IPS-15b (cell line): ENCODE data around the gene HSPA6.

Experiments
- H3K27me3 ChIP-seq: one replicate; pipeline ENCODE4 v1.6.1; 2013; ENCODE audit warnings: low read length; ENCODE audit not compliant: control insufficient read depth, insufficient read depth
- H3K36me3 ChIP-seq: one replicate; pipeline ENCODE4 v1.6.1; 2013; ENCODE audit warnings: low read length; ENCODE audit not compliant: control insufficient read depth, insufficient read depth
- H3K4me1 ChIP-seq: one replicate; pipeline ENCODE4 v1.6.1; 2013; ENCODE audit warnings: mild to moderate bottlenecking, low read length; ENCODE audit not compliant: control insufficient read depth, insufficient read depth
- H3K4me3 ChIP-seq: one replicate; pipeline ENCODE4 v1.5.1; 2013; ENCODE audit warnings: low read depth, low read length
- H3K9ac ChIP-seq: one replicate; pipeline ENCODE4 v1.6.1; 2013; ENCODE audit warnings: low read depth, mild to moderate bottlenecking, low read length
- H3K9me3 ChIP-seq: one replicate; pipeline ENCODE4 v1.6.1; 2013; ENCODE audit warnings: mild to moderate bottlenecking, low read length; ENCODE audit not compliant: control insufficient read depth, insufficient read depth

The HSPA6 gene

DNA sequence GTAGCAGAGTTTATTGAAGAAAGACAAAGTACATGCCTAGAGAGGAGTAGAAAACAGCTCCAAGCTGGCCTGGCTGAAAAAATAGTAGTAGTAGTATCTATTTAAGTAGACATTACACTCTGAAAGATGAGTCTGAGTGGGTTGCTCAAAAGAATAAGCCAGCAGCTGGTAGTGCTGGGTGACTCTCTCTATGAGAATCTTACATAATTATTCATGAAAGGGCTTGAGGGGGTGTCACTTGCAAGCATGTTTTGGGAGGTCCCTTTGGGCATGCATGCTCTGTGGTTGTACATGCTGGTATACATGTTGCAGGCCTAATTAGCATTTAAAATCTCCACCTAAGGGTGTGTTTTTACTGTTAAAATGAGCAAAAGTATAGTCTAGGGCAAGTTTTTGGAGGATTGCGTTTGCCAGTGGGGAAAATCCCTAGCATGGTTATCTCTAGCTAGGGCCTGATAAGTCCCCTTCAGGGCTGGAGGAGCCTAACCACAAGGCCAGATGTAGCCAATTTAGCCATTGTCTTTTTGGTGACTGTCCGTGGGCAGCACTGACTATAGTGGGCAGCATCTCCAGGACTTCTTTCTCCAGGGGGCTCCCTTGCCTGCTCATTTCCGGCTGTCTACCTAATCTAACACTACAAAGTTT lies 30.1 kb upstream of the HSPA6 start:
- peaks cover 9% of the 10 kb centered on the region for H3K27me3 ChIP-seq
- H3K36me3 ChIP-seq: no peaks in the 10 kb centered on the region
- H3K4me3 ChIP-seq: no peak overlapping the region
- no peaks in the 10 kb centered on the region for H3K9me3 ChIP-seq
- H3K9ac ChIP-seq: no peak overlapping the region
- H3K4me1 ChIP-seq: no peaks in the 10 kb centered on the region

DNA sequence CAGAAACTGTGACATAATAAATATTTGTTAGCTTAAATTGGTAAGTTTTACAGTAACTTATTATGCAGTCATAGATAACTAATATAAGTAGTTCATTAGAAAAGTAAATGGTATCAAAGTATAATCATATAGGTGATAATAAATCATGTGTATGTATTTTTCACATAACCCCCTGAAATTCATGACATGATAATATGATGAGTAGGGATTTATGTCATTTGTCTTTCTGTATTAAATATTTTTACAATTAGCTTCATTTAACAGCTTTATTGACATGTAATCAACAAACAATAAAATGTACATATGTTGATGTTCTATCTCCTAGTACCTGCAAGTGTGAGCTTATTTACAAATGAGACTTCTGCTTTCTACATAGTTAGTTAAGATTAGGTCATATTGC lies 28.9 kb upstream of the HSPA6 start:
- H3K4me3 ChIP-seq: no peak overlapping the region
- H3K9me3 ChIP-seq: no peaks in the 10 kb centered on the region
- H3K36me3 ChIP-seq: no peaks in the 10 kb centered on the region
- H3K4me1 ChIP-seq: no peaks in the 10 kb centered on the region
- peaks cover 8% of the 10 kb centered on the region for H3K27me3 ChIP-seq
- H3K9ac ChIP-seq: no peak overlapping the region

DNA sequence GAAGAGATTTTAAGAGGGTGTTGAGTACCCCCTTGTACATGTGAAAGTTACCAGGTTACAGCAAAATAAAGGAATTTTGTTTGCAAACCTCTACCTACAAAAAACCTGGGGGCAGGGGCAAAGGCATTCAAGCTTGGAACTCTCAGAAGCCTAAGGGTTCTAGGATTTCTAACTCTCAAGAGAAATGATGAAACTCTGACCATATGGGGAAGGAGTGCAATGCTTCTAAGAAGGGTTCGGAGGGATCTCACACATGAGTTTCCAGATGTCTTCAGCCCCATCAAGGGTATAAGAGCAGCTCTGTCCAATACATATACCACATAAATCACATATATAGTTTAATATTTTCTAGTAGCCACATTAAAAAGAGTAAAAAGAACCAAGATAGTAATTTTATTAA lies 26.4 kb upstream of the HSPA6 start:
- no peak overlapping the region for H3K9ac ChIP-seq
- peaks cover 4% of the 10 kb centered on the region for H3K27me3 ChIP-seq
- H3K4me3 ChIP-seq: no peak overlapping the region
- H3K36me3 ChIP-seq: no peaks in the 10 kb centered on the region
- H3K4me1 ChIP-seq: no peaks in the 10 kb centered on the region
- H3K9me3 ChIP-seq: no peaks in the 10 kb centered on the region

DNA sequence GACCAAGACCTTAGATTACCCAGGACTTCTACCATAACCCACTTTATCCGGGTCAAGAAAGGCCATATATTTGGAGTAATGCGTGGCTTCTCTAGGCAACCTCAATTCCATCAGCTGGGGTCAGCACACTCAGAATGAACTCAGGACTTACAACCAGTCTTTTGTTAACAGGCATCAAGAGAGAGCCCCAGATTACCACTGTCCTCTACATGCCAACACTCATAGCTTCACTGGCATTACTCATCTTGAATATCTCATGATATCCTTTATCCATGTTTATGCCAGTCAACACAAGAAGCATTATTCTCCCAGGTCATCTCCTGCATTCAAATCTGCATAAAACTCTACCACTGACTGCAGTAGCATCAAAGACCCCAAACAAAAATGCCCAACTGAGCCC lies 25.7 kb upstream of the HSPA6 start:
- Histone ChIP-seq H3K27me3 (peaks cover 4% of the 10 kb centered on the region), H3K4me3 (no peak overlapping the region), H3K9ac (no peak overlapping the region), H3K4me1 (no peaks in the 10 kb centered on the region), H3K9me3 (no peaks in the 10 kb centered on the region), H3K36me3 (no peaks in the 10 kb centered on the region)

DNA sequence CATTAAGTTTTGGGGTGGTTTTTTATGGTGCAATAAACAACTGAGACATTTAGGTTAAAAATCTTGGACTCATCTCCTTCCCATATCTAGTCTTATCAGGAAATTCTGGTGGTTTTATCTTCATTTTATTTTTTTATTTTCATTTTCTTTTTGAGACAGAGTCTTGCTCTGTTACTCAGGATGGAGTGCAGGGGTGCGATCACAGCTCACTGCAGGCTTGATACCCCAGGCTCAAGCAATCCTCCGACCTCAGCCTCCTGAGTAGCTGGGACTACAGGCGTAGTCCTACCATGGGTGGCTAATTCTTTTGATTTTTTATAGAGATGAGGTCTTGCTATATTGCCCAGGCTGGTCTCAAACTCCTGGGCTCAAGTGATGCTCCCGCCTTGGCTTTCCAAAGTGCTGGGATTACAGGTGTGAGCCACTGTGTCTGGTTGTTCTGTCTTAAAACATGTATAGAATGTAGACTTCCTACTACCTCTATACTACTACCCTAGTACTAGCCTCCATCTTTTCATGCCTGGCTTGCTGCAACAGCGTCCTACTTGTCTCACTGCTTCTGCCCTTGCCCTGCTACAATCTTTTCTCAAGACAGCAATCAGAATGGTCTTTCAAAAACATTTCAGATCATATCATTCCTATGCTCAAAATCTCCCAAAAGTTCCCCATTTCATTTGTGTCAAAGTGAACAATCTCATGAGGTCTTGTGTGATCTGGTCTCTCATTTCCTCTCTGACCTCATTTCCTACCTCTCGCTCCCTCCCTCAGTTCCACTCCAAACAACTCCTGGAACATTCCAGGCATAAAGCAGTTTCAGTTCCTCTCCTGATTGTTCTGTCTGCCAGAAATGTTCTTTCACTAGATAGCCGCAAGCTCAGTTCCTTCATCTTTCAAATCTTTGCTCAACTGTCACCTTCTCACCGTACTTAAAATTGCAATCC lies 25.0 kb upstream of the HSPA6 start:
- no peak overlapping the region for H3K9ac ChIP-seq
- peaks cover 4% of the 10 kb centered on the region for H3K27me3 ChIP-seq
- H3K4me3 ChIP-seq: no peak overlapping the region
- no peaks in the 10 kb centered on the region for H3K4me1 ChIP-seq
- H3K36me3 ChIP-seq: no peaks in the 10 kb centered on the region
- no peaks in the 10 kb centered on the region for H3K9me3 ChIP-seq

DNA sequence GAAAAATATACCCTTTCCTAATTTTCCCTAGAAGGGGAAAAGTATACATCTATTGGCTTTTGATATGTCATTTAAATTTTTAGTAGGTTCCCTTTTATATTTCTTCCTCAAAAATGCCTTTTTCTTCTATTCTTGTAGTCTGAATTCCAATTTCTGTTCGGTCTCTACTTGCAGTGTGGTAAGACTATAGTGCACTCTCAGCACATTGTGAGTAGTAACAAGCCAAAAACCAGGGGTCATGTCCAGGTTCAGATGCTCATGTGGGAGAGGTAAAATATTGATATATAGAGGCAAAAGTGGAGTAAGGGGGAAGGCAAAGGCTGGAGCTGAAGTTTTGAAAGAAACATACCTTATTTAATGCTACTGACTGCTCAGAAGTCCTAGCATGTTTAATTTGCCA lies 23.1 kb upstream of the HSPA6 start:
- Histone ChIP-seq H3K36me3 (no peaks in the 10 kb centered on the region), H3K4me1 (no peaks in the 10 kb centered on the region), H3K9me3 (no peaks in the 10 kb centered on the region), H3K27me3 (peaks cover 4% of the 10 kb centered on the region), H3K4me3 (no peak overlapping the region), H3K9ac (no peak overlapping the region)

DNA sequence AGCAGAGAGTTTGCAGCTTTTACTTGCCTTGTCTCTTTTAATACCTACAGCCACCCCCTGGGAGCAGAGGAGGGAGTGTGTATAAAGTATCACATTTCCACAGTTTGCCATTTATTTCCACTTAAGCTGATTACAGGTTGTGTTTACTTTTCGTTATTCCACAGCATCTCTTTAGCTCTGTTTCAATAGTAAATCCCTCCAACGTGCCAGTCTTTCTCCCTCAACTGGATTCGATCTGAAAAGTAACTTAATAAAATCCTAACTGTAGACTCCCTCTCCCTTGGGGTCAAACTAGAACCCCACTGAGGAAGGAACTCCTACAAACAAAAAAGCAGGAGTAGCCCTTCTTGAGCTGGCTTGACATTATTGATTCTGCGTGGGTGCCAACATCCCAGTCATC lies 22.2 kb upstream of the HSPA6 start:
- Histone ChIP-seq H3K9me3 (no peaks in the 10 kb centered on the region), H3K9ac (no peak overlapping the region), H3K36me3 (no peaks in the 10 kb centered on the region), H3K4me3 (no peak overlapping the region), H3K27me3 (peaks cover 4% of the 10 kb centered on the region), H3K4me1 (no peaks in the 10 kb centered on the region)

DNA sequence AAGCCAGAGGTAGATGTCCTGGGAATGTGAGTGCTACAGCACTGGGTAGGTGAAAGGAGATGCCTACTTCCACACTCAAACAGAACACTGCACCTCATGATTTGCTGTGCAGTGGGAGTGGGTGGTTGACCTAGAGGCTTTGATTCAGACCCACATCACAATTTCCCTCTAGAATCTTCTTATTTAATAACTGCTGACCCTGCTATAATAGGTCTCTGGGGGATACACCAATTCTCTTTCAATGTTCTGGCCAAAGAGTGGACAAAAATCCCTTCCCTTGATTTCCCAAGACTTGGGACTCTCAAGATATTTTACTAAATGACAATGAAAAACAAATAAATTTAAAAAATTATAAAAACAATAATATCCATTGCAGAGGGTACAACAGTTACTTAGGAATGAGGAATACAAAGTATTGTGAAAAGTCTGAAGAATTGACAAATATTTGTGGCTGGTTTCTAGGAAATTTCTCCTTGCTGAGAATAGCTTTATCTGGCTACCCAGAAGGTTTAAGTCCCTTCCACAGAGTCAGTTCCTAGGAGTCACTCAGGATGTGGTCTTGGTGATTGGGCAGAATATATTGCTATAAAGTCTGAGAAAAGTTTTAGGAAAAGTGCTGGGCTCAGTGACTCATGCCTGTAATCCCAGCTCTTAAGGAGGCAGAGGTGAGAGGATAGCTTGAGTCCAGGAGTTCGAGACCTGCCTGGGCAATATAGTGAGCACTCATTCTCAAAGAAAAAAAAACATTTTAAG lies 21.5 kb upstream of the HSPA6 start:
- Histone ChIP-seq H3K4me1 (no peaks in the 10 kb centered on the region), H3K9me3 (no peaks in the 10 kb centered on the region), H3K27me3 (peaks cover 4% of the 10 kb centered on the region), H3K4me3 (no peak overlapping the region), H3K36me3 (no peaks in the 10 kb centered on the region), H3K9ac (no peak overlapping the region)

DNA sequence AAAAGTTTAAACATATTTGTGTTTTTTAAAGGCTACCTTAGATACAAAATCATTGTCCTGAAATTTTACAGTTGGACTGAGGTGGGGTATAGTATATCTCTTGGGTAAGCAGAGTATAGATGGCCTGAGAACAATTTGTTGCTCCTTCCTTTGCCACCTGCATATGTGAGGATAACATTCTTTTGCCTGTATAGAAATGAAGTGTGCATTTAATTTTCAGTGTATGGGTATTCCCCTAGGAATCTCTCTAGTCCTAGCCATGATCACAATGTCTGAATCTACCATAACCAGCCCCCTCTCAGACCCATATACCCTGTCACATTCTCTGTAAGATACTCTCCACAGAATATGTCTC lies 21.0 kb upstream of the HSPA6 start:
- Histone ChIP-seq H3K4me3 (no peak overlapping the region), H3K27me3 (peaks cover 4% of the 10 kb centered on the region), H3K9ac (no peak overlapping the region), H3K4me1 (no peaks in the 10 kb centered on the region), H3K36me3 (no peaks in the 10 kb centered on the region), H3K9me3 (no peaks in the 10 kb centered on the region)

DNA sequence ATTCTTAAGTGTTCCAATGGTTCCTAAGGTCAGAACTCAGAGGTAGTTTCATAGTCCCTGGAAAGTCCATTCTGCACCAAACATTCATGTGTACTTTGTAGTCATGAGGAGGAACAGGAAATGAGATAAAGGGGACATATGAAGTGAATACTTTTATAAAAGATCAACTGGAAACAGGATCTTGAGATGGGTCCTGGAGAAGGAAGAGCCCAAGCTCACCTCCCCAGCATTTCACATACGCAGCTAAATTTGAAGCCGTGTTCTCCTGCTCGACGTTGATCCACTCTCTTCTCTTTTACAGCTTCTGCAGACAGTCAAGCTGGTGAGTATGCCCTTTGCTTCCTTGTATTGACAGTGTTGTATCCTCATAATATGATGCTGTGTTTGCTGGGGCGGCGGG lies 18.7 kb upstream of the HSPA6 start:
- Histone ChIP-seq H3K4me1 (no peaks in the 10 kb centered on the region), H3K9me3 (no peaks in the 10 kb centered on the region), H3K27me3 (peaks cover 2% of the 10 kb centered on the region), H3K4me3 (no peak overlapping the region), H3K9ac (no peak overlapping the region), H3K36me3 (no peaks in the 10 kb centered on the region)

DNA sequence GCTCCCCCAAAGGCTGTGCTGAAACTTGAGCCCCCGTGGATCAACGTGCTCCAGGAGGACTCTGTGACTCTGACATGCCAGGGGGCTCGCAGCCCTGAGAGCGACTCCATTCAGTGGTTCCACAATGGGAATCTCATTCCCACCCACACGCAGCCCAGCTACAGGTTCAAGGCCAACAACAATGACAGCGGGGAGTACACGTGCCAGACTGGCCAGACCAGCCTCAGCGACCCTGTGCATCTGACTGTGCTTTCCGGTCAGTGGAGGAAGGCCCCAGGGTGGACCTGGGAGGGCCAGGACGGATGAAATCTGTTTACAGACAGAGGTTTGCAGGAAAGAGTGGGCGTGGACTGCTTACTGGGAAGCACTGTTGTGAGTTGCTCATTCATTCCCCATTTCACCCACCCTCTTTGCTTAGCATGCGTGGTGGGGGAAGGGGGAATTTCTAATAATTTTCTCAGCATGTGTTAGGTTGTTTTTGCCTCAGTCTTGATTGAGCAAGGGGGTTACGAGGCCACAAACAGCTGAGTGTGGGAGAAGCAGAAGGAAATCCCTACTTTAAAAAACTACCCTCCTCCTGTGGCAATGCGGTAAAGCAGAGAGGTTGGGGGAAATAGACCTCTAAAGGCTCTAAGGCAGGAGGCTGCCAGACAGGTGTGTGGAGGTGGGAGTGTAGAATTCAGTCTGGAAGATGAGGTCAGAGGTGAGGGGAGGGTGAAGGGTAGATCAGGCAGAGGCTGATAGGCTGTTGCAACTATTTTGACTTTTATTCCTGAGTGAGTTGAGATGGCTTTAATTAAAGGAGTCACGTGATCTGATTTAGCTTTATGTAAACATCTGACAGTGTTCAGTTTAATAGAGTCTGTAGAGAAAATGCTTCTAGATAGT lies 17.8 kb upstream of the HSPA6 start:
- Histone ChIP-seq H3K9ac (no peak overlapping the region), H3K9me3 (no peaks in the 10 kb centered on the region), H3K4me3 (no peak overlapping the region), H3K27me3 (no peaks in the 10 kb centered on the region), H3K4me1 (no peaks in the 10 kb centered on the region), H3K36me3 (no peaks in the 10 kb centered on the region)
